HEK293 (cell line): ENCODE measurements around the gene MVB12B.

ENCODE experiments used
- CTCF ChIA-PET: fragments of 350-600 bp; formaldehyde crosslinking; extraction: SDS; loops from one replicate; lab custom pipeline; 2021; ENCODE audit warnings: antibody characterized with exemption; lab: Yijun Ruan, JAX
- POLR2A ChIA-PET: fragments of 300-600 bp; formaldehyde crosslinking; extraction: SDS; loops from one replicate; lab custom pipeline; 2020; ENCODE audit warnings: antibody characterized with exemption, inconsistent platforms; lab: Yijun Ruan, JAX
- H3K27ac ChIP-seq: fragments of 200-500 bp; sonication (Bioruptor generic); 2 replicates; pipeline ENCODE4 v1.5.1; 2014; ENCODE audit warnings: low read depth, low read length, control low read depth, inconsistent platforms; ENCODE audit errors: extremely low read depth
- H3K36me3 ChIP-seq, 2 experiments: fragments of 200-500 bp in 1 of 2; sonication (Bioruptor generic) in 1 of 2; 1 replicate in 1 of 2; 2 replicates in 1 of 2; pipeline ENCODE4 v1.5.1; 2014 to 2017; ENCODE audit warnings: inconsistent platforms in 2 of 2, low read length in 2 of 2; ENCODE audit not compliant: control insufficient read depth in 2 of 2, insufficient read depth in 1 of 2
- H3K4me1 ChIP-seq: fragments of 200-500 bp; sonication (Bioruptor generic); 2 replicates; pipeline ENCODE4 v1.5.1; 2014; ENCODE audit warnings: mild to moderate bottlenecking, low read length, inconsistent platforms; ENCODE audit not compliant: control insufficient read depth, insufficient read depth
- H3K4me3 ChIP-seq: 2 replicates; pipeline ENCODE4 v1.5.1; 2011; ENCODE audit warnings: low read depth, mild to moderate bottlenecking, control low read depth, low read length, moderate library complexity
- H3K9me3 ChIP-seq: fragments of 200-500 bp; sonication (Bioruptor generic); 2 replicates; pipeline ENCODE4 v1.5.1; 2014; ENCODE audit warnings: low read depth, low read length, inconsistent platforms; ENCODE audit not compliant: control insufficient read depth, insufficient read depth
- GLIS1 ChIP-seq: fragments of 450-650 bp; formaldehyde crosslinking; IDR thresholded peaks from 2 replicates; pipeline ENCODE4 v1.5.1; 2016; ENCODE audit warnings: missing biosample characterization, missing genetic modification characterization
- KLF7 ChIP-seq: fragments of 450-650 bp; formaldehyde crosslinking; IDR thresholded peaks from 2 replicates; pipeline ENCODE4 v1.5.1; 2016; ENCODE audit warnings: missing biosample characterization, missing genetic modification characterization, borderline replicate concordance
- PBX3 ChIP-seq: sonication (generic); formaldehyde crosslinking; IDR thresholded peaks from 2 replicates; pipeline ENCODE4 v1.8.1; 2022; ENCODE audit warnings: mild to moderate bottlenecking, moderate library complexity, missing genetic modification reagents
- ZBTB7A ChIP-seq: fragments of 450-650 bp; formaldehyde crosslinking; IDR thresholded peaks from 2 replicates; pipeline ENCODE4 v1.5.1; 2016; ENCODE audit warnings: low read depth, missing biosample characterization, missing genetic modification characterization
- ZNF10 ChIP-seq: fragments of 450-650 bp; formaldehyde crosslinking; IDR thresholded peaks from 2 replicates; pipeline ENCODE4 v1.5.1; 2017; ENCODE audit warnings: missing biosample characterization, missing genetic modification characterization
- ZNF114 ChIP-seq: fragments of 450-650 bp; formaldehyde crosslinking; IDR thresholded peaks from 2 replicates; pipeline ENCODE4 v1.5.0; 2017; ENCODE audit warnings: missing biosample characterization, missing genetic modification characterization
- ZNF169 ChIP-seq: fragments of 450-650 bp; formaldehyde crosslinking; IDR thresholded peaks from 2 replicates; pipeline ENCODE4 v1.5.1; 2016; ENCODE audit warnings: missing biosample characterization, missing genetic modification characterization
- ZNF18 ChIP-seq: fragments of 450-650 bp; formaldehyde crosslinking; IDR thresholded peaks from 2 replicates; pipeline ENCODE4 v1.5.1; 2016; ENCODE audit warnings: missing biosample characterization, missing genetic modification characterization
- ZNF202 ChIP-seq: fragments of 450-650 bp; formaldehyde crosslinking; IDR thresholded peaks from 2 replicates; pipeline ENCODE4 v1.5.1; 2016; ENCODE audit warnings: missing biosample characterization, missing genetic modification characterization, borderline replicate concordance
- ZNF211 ChIP-seq: fragments of 450-650 bp; formaldehyde crosslinking; IDR thresholded peaks from 2 replicates; pipeline ENCODE4 v1.5.1; 2016; ENCODE audit warnings: low read depth, missing biosample characterization, missing genetic modification characterization
- ZNF571 ChIP-seq: fragments of 450-650 bp; formaldehyde crosslinking; IDR thresholded peaks from 2 replicates; pipeline ENCODE4 v1.5.0; 2017; ENCODE audit warnings: missing biosample characterization, missing genetic modification characterization
- ZNF596 ChIP-seq: fragments of 450-650 bp; IDR thresholded peaks from 2 replicates; pipeline ENCODE4 v1.5.0; 2018; ENCODE audit warnings: missing biosample characterization, mild to moderate bottlenecking, missing genetic modification characterization, moderate library complexity
- ZNF76 ChIP-seq: fragments of 450-650 bp; formaldehyde crosslinking; IDR thresholded peaks from 2 replicates; pipeline ENCODE4; 2016; ENCODE audit warnings: low read depth, missing biosample characterization, missing genetic modification characterization, borderline replicate concordance
- ZNF792 ChIP-seq: fragments of 450-650 bp; formaldehyde crosslinking; IDR thresholded peaks from 2 replicates; pipeline ENCODE4 v1.5.1; 2016; ENCODE audit warnings: missing biosample characterization, missing genetic modification characterization
- ZSCAN23 ChIP-seq: fragments of 450-650 bp; formaldehyde crosslinking; IDR thresholded peaks from 2 replicates; pipeline ENCODE4 v1.5.1; 2016; ENCODE audit warnings: missing biosample characterization, missing genetic modification characterization
- TF ChIP-seq, protein P1 (sequence below): fragments of 450-650 bp; formaldehyde crosslinking; IDR thresholded peaks from 2 replicates; pipeline ENCODE4 v1.5.1; 2016; ENCODE audit warnings: missing biosample characterization, missing genetic modification characterization
- TF ChIP-seq, protein P2 (sequence below): fragments of 450-650 bp; formaldehyde crosslinking; IDR thresholded peaks from 2 replicates; pipeline ENCODE4 v1.5.1; 2016; ENCODE audit warnings: missing biosample characterization, missing genetic modification characterization
- TF ChIP-seq, protein P3 (sequence below): fragments of 450-650 bp; formaldehyde crosslinking; IDR thresholded peaks from 2 replicates; pipeline ENCODE4 v1.5.1; 2016; ENCODE audit warnings: missing biosample characterization, missing genetic modification characterization

MVB12B gene

DNA sequence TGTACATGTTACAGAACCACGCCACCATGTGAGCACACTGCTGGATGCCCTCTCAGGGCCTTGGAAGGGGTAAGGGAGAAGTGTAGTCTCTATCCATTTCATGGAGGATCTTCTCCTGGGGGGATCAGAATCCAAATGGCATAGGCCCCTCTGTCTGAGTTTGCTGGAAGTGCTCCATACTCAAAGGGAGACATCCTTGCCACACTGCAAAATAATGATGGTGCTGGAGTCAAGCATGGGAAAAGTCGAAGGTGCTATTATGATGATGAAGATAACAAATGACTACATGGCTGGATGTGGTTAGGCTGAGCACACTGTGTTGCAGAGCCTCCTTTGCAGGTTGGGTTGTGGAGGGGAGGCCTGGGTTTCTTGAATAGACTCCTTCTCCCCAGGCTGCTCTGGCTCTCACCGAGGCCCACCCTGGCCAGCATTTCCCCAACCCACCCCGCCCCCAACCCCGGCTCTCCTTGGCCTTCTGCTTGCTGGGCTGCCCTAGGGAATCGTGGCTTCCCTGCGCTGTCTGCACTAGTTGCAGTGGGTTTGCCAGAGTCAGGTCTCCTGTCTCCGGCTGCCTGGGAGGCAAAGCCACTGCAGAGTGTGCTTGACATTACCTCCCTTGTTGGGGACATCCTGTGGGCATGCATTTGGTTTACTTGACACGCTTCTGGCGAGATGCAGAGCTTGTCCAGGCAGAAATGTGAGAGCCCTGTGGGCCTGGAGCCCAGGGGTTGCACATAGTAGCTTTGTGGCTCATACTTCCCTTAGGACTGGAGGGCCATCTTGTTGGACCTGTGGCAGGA is 3.0 kb downstream of the MVB12B start:
- Histone ChIP-seq H3K4me3 (no peak overlapping the region), H3K9me3 (no peaks in the 10 kb centered on the region)
- TF ChIP-seq ZNF211 (tag by site-specific recombination) (no peak), KLF7 (tag by site-specific recombination) (no peak), ZNF792 (tag by site-specific recombination) (no peak), GLIS1 (tag by site-specific recombination) (peak; percentile 74), ZBTB7A (tag by site-specific recombination) (no peak)
- TF ChIP-seq, protein P1, sequence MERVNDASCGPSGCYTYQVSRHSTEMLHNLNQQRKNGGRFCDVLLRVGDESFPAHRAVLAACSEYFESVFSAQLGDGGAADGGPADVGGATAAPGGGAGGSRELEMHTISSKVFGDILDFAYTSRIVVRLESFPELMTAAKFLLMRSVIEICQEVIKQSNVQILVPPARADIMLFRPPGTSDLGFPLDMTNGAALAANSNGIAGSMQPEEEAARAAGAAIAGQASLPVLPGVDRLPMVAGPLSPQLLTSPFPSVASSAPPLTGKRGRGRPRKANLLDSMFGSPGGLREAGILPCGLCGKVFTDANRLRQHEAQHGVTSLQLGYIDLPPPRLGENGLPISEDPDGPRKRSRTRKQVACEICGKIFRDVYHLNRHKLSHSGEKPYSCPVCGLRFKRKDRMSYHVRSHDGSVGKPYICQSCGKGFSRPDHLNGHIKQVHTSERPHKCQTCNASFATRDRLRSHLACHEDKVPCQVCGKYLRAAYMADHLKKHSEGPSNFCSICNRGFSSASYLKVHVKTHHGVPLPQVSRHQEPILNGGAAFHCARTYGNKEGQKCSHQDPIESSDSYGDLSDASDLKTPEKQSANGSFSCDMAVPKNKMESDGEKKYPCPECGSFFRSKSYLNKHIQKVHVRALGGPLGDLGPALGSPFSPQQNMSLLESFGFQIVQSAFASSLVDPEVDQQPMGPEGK (tag by site-specific recombination), result no peak
- TF ChIP-seq, all 188 proteins: peak for 1
- H3K27ac ChIP-seq, result no peak overlapping the region
- ChIA-PET POLR2A (interaction anchor here (1.5 kb wide), 1 partner anchor 11 kb away, joined by 3 read pairs; no protein-coding TSS in a partner anchor), CTCF (interaction anchor here (0.6 to 1.6 kb wide), 2 partner anchors 12 to 162 kb away, joined by 3 to 7 read pairs; no protein-coding TSS in a partner anchor)
- H3K4me1 ChIP-seq, result peaks cover 9% of the 10 kb centered on the region; the same call in 1 of the 2 replicates
- peaks cover 0 to 12% of the 10 kb centered on the region in 2 experiments; a peak in 2 of 3 replicates for H3K36me3 ChIP-seq

DNA sequence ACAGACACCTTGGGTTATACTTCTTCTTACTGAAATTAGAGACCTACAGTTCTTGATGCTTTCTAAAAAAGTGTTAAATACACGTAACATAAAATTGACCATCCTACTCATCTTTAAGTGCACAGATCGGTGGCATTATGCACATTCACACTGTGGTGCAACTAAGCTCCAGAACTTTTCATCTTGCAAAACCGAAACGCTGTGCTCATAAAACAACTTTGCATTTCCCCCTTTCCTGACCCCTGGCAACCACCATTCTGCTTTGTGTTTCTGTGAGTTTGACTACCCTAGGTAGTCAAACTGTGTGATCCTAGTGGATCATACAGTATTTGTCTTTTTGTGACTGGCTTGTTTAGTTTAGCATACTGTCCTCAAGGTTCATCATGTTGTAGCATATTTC is 3.9 kb downstream of the MVB12B start:
- no peaks in the 10 kb centered on the region for H3K9me3 ChIP-seq
- no peak overlapping the region for H3K27ac ChIP-seq
- H3K4me3 ChIP-seq, result no peak overlapping the region
- TF ChIP-seq ZNF596 (tag by site-specific recombination), result no peak
- no peak for TF ChIP-seq ZSCAN23 (tag by site-specific recombination)
- no peak for TF ChIP-seq ZNF114 (tag by site-specific recombination)
- TF ChIP-seq ZNF18 (tag by site-specific recombination), result no peak
- TF ChIP-seq PBX3 (CRISPR knock-in tag), result no peak
- no peak for TF ChIP-seq ZNF76 (tag by site-specific recombination)
- TF ChIP-seq ZNF202, result no peak
- no peak for TF ChIP-seq ZNF169 (tag by site-specific recombination)
- TF ChIP-seq, protein P2, sequence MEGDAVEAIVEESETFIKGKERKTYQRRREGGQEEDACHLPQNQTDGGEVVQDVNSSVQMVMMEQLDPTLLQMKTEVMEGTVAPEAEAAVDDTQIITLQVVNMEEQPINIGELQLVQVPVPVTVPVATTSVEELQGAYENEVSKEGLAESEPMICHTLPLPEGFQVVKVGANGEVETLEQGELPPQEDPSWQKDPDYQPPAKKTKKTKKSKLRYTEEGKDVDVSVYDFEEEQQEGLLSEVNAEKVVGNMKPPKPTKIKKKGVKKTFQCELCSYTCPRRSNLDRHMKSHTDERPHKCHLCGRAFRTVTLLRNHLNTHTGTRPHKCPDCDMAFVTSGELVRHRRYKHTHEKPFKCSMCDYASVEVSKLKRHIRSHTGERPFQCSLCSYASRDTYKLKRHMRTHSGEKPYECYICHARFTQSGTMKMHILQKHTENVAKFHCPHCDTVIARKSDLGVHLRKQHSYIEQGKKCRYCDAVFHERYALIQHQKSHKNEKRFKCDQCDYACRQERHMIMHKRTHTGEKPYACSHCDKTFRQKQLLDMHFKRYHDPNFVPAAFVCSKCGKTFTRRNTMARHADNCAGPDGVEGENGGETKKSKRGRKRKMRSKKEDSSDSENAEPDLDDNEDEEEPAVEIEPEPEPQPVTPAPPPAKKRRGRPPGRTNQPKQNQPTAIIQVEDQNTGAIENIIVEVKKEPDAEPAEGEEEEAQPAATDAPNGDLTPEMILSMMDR (tag by site-specific recombination), result no peak
- no peak for TF ChIP-seq ZNF10 (tag by site-specific recombination)
- TF ChIP-seq ZNF571 (tag by site-specific recombination), result no peak
- TF ChIP-seq, protein P3, sequence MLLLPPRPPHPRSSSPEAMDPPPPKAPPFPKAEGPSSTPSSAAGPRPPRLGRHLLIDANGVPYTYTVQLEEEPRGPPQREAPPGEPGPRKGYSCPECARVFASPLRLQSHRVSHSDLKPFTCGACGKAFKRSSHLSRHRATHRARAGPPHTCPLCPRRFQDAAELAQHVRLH (tag by site-specific recombination), result no peak
- H3K4me1 ChIP-seq, result peaks cover 9% of the 10 kb centered on the region; the same call in 1 of the 2 replicates
- POLR2A ChIA-PET, result no interaction called here
- peaks cover 0 to 12% of the 10 kb centered on the region in 2 experiments; a peak in 2 of 3 replicates for H3K36me3 ChIP-seq
- CTCF ChIA-PET, result interaction anchor here (0.6 kb wide), 1 partner anchor 161 kb away, joined by 3 read pairs; no protein-coding TSS in a partner anchor
